GM19438 (cell line): ENCODE data around the gene RYR3.
"Not testable (repeated sequence)": the region's sequence is repeated elsewhere in the genome, so short reads cannot be mapped to it uniquely, and the experiment has no call there.

Experiments used
- ATAC-seq: cut with Tn5 transposase; IDR thresholded peaks from one replicate; pipeline ENCODE4 v1.9.1; 2021; ENCODE audit warnings: low read depth; ENCODE audit not compliant: unreplicated experiment

RYR3 gene

DNA sequence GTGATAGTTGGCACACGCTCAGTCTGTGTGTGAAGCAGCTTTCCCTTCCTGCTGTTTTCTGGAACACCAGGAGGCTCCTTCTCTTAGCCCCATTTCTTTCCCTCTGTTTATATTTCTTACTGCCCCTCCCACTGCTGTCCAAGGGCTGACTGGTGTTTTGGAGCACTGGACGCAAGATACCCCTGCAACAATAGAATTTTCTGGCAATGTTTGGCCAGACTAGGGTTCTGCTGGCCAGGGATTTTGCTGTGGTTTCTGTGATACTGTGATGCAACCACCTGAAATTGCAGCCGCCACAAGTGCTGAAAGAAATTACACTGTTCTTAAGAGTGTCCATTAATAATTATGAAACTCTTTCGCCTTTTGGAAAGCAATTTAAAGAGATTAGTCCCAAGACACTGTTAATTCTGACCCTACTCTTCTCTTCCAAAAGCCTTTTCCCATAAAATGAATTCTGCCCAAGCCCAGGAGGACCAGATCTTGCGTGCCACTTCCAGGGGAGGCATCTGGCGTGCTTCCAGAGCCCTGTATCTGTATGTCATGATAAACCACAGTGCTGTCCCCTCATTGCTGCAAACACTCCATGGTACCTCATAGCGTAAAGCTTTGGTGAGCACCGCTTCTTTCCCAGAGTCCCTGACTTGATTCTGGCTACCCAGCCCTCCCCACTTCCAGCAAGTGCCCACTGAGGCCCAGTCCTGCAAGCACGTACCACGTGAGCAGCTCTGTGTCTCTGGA lies 498.1 kb downstream of the RYR3 start:
- no peak for ATAC-seq

DNA sequence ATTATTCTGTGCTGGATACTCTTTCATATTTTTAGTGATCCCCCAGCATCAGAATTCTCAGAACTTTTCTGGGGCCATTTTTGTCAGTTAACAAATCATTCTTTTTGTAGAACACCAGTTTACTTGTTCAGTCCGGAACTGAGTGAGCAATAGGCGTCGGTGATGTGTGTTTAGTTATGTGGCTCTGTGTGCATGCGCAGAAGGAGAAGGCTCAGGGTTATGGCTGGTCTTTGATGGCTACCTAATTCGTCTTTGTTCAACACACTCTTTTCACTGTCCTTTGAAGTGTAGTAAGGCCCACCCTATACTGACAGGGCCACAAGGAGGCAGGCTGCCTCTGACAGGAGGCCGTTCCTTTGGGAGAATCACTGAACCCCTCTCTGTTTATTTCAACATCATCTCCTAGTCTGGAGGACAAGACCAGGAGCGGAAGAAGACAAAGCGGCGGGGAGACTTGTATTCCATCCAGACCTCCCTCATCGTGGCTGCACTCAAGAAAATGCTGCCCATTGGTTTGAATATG lies 499.4 kb downstream of the RYR3 start:
- no peak for ATAC-seq

DNA sequence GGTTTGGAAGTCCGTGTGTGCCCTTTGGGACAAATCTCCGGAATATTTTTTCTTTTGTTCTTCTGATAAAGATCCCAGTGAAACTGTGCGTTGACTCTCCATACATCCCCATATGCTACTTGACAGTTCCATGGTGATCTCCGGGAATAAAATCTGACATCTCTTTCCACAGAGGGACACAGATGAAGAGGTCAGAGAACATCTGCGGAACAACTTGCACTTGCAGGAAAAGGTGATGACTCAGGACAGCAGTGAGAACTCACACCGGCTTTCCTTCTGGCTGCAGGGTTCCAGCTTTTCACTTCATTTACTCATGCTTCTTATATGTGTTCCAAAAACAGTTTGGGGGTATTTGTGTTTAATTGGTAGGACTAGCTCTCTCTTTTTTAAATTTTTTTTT lies 500.0 kb downstream of the RYR3 start:
- no peak for ATAC-seq

DNA sequence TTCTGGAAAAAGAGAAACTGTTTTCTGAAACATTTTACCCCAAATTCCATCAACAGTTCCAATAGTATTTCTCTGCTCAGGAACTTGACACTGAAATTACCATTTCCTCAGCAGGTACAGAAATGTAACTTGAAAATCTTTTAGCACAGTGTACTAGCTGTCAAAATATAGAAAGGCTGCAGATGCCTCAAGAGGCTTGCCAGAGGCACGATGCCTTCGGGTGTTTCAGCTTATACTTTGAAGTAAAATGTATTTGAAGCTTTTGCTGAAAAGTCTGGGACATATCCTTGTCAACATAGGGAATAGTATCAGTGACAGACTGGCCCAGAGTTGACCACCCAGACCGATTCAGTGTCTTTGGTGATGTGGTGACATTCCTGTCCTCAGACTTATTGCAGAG lies 503.1 kb downstream of the RYR3 start:
- no peak for ATAC-seq

DNA sequence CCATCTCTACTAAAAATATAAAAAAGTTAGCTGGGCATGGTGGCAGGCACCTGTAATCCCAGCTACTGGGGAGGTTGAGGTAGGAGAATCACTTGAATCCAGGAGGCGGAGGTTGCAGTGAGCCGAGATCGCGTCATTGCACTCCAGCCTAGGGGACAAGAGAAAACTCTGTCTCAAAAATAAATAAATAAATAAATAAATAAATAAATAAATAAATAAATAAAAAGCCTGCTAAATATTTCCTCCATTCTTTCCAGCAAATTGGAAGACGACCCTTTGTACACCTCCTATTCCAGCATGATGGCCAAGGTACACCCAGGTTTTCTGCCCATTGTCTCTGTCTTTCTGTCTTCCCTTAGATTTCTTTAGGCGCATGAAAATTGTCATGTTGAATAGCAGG lies 508.7 kb downstream of the RYR3 start:
- not testable (repeated sequence) for ATAC-seq

DNA sequence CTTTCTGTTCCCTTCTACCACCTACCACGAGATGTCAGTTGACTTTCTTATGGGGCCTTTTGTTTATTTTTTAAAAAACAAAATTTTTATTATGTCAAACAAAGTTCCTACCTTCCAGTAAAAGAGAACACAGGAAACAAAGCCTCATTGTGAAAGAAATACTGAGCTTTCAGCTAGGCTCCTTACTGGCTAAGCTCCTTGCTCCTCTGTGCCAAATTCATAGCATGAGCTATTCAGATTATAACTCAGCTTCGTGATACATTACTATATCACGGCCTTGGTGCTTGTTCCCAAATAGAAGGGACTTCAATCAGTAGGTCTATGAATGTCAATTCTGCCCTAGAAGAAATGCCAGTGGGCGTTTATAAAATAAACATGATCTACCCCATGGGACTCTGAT lies 511.7 kb downstream of the RYR3 start:
- ATAC-seq, result no peak

DNA sequence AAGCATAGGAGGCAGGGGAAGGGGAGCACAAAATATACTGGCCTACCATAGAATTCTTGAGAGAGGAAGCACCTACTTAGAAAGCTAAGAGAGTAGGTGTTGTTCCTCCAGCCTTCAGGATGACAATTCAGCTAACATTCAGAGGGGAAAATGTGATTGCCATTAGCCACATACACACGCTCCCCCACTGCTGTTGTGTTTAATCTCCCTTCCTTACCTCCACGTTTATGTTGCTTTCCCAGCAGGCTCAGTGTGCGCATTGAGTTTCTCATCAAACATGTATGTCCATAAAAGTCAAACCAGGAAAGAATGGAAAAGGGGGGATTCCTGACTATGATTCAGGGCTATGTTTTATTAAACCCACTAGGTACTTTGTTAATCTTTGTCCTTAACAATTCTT lies 512.4 kb downstream of the RYR3 start:
- no peak for ATAC-seq

DNA sequence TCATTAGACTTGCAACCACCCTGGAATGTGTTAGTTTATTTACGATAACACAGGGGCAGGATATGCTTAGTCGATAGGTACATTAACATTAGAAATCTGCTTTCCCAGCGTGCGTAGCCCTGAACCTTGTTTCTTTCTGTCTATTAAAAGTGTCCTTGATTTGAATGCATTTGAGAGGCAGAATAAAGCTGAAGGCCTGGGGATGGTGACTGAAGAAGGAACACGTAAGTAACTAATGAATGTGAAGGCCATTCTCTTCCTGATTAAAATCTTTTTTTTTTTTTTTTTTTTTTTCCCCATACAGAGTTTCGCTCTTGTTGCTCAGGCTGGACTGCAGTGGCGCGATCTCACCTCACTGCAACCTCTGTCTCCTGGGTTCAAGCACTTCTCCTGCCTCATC lies 514.7 kb downstream of the RYR3 start:
- ATAC-seq, result no peak

DNA sequence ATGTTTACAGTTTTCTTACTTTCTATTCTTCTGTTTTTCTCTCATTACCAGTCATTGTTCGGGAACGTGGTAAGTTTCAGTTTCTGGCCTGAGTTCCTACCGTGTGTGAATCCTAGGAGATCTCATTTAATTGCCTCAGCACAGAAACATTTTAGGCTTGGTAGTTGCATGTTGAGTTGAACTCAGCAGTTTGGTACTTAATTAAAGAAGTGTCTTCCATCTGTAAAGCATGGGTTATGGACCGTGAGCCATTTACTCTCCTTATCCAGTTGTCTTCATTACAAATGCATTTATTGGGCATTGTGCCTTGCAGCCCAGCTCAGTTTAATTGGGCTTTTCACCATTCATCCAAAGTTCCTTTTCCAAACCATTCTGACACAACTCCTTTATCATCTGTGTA lies 515.4 kb downstream of the RYR3 start:
- no peak for ATAC-seq

DNA sequence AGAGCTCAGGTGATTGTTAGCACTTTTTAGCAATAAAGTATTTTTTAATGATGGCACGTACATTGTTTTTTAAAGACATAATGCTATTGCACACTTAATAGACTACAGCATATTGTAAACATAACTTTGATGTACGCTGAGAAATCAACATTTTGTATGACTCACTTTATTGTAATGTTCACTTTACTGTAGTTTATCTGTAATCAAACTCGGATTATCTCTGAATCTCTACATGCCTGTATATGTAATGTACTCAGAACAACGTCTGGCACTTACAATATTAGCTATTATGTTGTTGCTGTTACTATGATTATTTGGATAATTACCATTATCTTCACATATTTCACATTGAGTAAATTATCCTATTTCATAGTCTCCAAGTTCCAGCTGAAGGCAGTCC lies 519.6 kb downstream of the RYR3 start:
- no peak for ATAC-seq

DNA sequence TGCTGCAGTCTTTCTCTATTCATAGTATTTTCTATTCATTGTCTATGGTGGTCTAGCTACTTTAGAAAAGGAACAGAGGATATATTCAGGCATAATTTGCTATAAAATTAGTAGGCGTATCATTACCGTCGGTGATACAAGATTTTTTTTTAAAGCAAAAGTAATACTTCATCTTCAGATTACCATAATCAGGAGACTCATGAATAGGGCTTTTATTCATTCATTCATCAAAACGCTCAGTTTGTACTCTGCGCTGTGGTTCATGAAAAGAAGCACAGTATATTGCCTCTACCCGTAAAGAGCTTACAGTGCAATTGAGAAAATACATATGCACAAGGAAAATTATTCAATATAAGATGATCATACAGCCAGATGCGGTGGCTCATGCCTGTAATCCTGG lies 520.9 kb downstream of the RYR3 start:
- ATAC-seq, result no peak

DNA sequence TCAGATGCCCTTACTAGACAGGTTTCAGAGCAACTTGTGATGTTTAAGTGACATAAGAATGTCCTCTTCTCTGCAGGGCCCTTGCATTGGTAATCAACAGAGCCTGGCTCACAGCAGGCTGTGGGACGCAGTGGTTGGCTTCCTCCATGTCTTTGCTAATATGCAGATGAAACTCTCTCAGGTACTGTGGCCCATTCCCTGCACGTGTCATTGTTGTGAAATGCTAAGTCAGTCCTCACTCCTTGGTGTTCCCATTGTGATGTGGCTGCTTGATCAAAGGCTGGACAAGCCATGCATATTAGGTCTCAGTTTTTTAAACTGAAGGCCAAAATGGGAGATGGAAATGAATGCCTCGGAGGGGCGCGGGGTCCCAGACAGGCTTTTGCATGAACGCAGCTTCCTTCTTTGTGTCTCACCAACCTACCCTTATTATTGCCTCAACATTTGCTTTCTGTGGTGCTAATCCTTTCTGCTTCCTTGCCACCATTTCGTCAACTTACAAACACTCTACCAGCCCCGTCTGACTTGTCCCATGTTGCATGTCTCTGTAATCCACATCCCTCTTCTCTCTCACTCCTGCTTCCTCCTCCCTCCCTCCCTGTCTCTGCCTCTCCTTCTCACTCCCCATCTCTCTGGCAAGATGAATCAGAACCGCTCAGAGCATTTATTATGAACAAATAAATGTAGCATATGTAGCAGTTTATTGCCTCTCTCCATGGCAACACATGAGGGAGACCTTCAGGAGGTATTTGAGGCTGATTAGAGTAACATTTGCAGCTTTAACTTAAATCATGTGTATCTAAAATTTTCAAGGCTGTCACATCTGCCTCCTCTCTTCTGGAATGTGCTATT lies 524.4 kb downstream of the RYR3 start:
- ATAC-seq, result no peak

DNA sequence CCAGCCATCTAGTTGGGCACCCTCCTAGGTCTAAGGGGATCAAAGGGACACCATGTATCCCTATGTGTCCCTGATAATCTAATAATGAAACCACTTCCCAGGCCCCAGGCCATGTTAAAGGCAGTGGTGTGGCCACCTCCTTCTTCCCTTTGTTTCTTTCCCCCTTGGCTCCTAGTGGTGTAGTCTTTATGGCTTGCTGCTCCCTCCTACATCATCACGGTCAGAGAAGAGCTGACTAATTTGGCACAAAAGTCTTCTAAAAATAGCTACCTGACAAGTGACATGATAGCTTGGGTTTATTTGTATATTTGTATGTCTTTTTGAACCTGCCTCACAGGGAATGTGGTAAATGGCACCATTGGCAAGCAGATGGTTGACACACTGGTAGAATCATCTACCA lies 526.5 kb downstream of the RYR3 start:
- ATAC-seq, result no peak

DNA sequence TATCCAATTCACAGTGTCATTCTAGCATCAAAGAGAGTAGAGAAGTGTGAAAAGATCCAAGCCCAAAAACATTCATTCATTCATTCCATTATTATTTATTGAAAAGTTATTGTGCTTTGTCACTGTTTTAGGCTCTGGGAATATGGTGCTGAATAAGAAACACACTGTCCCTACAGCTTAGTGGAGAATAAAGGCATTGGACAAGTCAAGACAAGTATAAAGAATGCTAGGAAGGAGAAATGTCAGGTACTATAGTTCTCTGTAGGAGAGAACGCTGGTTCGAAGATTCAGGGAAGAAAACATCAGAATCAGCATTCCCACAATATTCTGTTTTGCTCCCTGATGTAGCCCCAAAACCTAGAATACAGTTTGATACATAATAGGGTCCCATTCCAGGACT lies 528.8 kb downstream of the RYR3 start:
- ATAC-seq, result no peak

DNA sequence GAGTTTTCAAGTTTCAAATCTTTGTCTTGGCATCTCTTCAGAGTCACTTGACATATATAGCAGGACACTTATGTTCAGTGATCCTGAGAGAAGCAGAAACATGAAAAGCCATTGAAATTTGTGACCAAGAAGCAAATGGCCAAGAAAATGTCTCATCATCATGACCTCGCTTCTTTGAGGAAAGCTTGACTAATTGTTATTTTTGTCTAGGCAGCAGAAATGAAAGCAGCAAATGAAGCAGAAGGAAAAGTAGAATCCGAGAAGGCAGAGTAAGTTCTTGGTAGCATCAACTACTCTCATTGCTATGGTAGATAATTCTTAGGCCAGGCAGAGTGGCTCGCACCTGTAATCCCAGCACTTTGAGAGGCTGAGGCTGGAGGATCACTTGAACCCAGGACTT lies 529.8 kb downstream of the RYR3 start:
- no peak for ATAC-seq

DNA sequence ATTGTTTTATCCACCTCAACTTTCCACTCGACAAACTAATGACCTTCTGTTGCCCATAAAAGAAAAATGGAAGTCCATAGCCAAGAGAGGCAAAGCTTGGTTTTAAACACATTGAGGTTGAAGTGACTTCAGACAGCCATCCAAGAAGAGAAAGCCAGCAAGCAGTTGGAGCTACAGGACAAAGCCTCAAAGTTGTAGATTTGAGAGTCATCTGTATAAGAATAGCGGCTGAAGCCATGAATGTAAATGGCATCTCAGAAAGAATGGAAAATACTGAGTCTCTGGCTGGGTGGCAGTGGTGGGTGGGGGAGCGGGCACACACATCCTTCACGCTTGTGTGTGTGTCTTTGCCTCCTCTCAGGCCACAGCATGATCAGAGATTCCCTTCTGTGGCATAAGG lies 533.4 kb downstream of the RYR3 start:
- ATAC-seq, result no peak

DNA sequence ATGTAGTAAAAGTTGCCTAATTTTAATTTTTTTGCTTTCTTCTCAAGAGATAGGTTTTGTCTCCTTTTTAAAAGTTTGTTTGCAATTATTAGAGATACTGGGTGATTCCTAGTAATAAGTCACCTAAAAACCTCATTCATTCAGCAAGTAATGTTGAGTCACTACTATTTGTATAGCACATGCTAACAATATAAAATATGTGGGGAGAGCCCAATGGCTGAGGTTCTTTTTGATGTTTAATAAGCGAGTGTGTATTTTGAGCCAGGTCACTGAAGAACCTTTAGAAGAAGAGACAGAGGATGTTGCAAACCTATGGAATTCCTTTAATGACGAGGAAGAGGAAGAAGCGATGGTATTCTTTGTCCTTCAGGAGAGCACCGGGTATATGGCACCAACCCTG lies 533.8 kb downstream of the RYR3 start:
- ATAC-seq, result no peak

DNA sequence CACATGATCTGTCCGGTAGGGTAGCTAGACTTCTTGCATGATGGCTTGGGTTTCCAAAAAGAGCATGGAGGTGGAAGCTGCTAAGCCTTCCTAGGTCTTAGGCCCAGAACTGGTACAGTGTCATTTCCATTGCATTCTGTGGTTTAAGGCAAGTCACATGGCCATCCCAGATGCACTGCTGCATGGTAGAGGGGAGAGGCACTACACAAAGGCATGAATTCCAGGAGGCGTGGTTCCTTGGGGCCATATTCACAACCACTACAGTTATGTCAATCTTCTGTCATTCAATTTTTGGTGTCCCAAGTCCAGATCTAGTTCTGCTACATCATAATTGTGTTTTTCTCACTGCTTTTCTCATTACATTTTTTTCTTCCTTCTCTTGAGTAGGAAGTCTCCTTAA lies 535.4 kb downstream of the RYR3 start:
- ATAC-seq, result no peak

DNA sequence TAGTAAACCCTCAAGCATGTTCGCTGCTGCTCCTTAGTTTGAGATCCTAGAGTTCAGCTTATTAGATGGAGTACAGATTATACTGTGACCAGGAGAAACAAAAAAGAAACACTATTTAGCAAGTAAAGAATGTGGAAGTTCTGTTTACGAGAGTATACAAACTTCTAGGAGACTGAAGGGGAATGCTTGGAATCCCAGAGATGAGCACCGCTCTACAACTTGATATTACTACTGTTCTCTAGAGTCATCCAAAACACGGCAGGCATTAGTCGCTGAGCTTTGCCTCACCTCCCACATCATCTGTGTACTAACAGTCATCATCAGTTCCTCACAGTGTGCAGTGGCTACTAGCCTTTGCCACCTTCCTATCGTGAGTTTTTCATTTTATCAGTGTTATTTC lies 536.1 kb downstream of the RYR3 start:
- ATAC-seq, result no peak

DNA sequence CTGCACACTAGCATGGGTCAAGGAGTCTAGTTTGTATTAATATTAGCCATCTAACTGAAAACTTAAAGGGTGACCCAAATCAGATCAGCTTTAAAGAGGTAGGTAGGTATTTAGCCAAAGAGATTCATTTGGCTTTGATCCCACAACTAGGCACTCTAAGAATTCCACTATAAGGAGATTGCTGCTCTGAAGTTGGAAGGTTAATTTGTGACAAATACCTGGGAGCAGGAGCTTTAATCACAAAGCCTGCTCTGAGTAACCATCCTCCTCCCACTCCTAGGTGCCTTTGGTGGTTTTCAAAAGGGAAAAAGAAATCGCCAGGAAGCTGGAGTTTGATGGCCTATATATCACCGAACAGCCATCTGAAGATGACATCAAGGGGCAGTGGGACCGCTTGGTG lies 537.2 kb downstream of the RYR3 start:
- ATAC-seq, result no peak

DNA sequence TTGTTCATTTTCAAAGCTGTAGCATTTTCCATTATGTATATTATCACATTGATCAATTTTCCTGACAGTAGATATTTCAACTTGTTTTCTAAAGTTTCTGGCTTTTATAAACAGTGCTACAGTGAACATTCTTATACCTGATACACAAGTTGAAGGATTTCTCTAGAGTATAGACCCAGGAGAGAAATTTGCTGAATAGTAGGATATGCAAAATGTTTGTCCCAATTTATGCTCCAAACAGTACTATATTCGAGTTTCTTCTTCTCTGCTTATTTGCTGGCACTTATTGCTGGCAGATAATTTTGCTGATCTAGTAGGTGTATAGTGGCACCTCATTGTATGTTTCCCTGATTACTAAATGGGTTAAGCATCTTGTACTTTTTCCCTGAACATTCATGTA lies 540.3 kb downstream of the RYR3 start:
- ATAC-seq, result no peak

DNA sequence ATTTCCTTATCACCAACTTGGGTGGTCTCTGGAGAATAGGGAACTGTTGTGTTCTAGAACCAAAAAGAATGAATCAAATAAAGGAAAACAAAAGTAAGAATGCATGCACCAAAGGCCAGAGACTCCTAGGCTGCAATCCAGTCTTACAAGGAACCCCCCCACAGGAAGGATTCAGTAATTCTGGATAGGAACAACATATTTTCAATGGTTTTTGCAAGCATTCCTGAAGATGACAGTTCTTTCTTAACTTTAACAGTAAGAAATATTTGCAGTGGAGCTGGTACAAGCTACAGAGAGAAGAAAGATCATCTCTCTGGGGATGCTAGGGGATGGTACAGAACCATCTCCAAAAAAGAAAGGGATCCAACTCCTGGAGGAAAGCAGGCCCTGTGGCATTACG lies 541.3 kb downstream of the RYR3 start:
- no peak for ATAC-seq
